ENCODE measurements around the gene SOSTDC1. TPM values are rescaled to one million over a fixed set of nuclear protein-coding genes. Genes with fewer than 3 reads are reported as not detected.

Gene SOSTDC1
- polyA plus RNA-seq, 1 experiment: not detected

GRCh38 chr7:16479591-16479990 is 14.1 kb upstream of the SOSTDC1 start:
- TF ChIP-seq, protein P1, sequence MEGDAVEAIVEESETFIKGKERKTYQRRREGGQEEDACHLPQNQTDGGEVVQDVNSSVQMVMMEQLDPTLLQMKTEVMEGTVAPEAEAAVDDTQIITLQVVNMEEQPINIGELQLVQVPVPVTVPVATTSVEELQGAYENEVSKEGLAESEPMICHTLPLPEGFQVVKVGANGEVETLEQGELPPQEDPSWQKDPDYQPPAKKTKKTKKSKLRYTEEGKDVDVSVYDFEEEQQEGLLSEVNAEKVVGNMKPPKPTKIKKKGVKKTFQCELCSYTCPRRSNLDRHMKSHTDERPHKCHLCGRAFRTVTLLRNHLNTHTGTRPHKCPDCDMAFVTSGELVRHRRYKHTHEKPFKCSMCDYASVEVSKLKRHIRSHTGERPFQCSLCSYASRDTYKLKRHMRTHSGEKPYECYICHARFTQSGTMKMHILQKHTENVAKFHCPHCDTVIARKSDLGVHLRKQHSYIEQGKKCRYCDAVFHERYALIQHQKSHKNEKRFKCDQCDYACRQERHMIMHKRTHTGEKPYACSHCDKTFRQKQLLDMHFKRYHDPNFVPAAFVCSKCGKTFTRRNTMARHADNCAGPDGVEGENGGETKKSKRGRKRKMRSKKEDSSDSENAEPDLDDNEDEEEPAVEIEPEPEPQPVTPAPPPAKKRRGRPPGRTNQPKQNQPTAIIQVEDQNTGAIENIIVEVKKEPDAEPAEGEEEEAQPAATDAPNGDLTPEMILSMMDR (IDR thresholded peaks at IDR 0.05; ENCODE audit: insufficient read depth, low read depth, low read length): no peak
- ChIA-PET CTCF (no interaction called here), POLR2A (no interaction called here)
- no peak for DNase-seq (ENCODE audit: low read depth)
- no peaks in the 10 kb centered on the region for H3K36me3 ChIP-seq (ENCODE audit: control insufficient read depth, insufficient read depth, low read length)
- peaks cover 1% of the 10 kb centered on the region; the same call in 1 of the 2 replicates for H3K27me3 ChIP-seq (ENCODE audit: control insufficient read depth, insufficient read depth, low read length)
- H3K4me3 ChIP-seq (ENCODE audit: low read depth, low read length): no peak overlapping the region

GRCh38 chr7:16479161-16479560 is 13.6 kb upstream of the SOSTDC1 start:
- H3K27me3 ChIP-seq (ENCODE audit: control insufficient read depth, insufficient read depth, low read length): peaks cover 1% of the 10 kb centered on the region; the same call in 1 of the 2 replicates
- no peaks in the 10 kb centered on the region for H3K36me3 ChIP-seq (ENCODE audit: control insufficient read depth, insufficient read depth, low read length)
- CTCF ChIA-PET: no interaction called here
- DNase-seq (ENCODE audit: low read depth): no peak
- TF ChIP-seq, protein P1 (IDR thresholded peaks at IDR 0.05; ENCODE audit: insufficient read depth, low read depth, low read length): no peak
- POLR2A ChIA-PET: no interaction called here
- no peak overlapping the region for H3K4me3 ChIP-seq (ENCODE audit: low read depth, low read length)

DNA sequence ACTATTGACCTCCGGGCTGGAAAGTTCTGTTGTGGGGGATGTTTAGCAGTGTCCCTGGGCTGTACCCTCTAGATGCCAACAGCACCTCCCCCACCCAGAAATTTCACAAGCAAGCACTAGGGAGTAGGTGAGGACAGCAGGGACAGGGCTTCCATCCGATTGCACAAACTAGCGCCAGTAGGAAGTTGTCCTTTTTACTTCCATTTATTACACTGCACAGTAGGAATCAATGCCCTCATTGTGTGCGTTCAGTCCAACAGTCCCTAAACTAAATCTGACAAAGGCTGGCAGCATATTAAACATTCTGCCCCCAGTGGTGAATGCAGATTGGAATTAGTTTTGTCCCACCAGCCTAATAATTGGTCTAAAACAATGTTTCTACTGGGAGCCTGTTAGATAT is 6.4 kb upstream of the SOSTDC1 start:
- no peak overlapping the region for H3K4me3 ChIP-seq (ENCODE audit: low read depth, low read length)
- no peaks in the 10 kb centered on the region for H3K36me3 ChIP-seq (ENCODE audit: control insufficient read depth, insufficient read depth, low read length)
- DNase-seq (ENCODE audit: low read depth): no peak
- POLR2A ChIA-PET: no interaction called here
- TF ChIP-seq, protein P1 (IDR thresholded peaks at IDR 0.05; ENCODE audit: insufficient read depth, low read depth, low read length): no peak
- CTCF ChIA-PET: interaction anchor here (0.8 kb wide), 1 partner anchor 20 kb away, joined by 3 read pairs; no protein-coding TSS in a partner anchor
- H3K27me3 ChIP-seq (ENCODE audit: control insufficient read depth, insufficient read depth, low read length): no peaks in the 10 kb centered on the region

GRCh38 chr7:16463949-16464715 is 1.4 kb downstream of the SOSTDC1 start:
- DNase-seq (ENCODE audit: low read depth): no peak
- ChIA-PET CTCF (interaction anchor here (1.9 kb wide), 1 partner anchor 101 kb away, joined by 6 read pairs; no protein-coding TSS in a partner anchor), POLR2A (no interaction called here)
- Histone ChIP-seq H3K36me3 (ENCODE audit: control insufficient read depth, insufficient read depth, low read length) (no peaks in the 10 kb centered on the region), H3K27me3 (ENCODE audit: control insufficient read depth, insufficient read depth, low read length) (peaks cover 2% of the 10 kb centered on the region; the same call in 1 of the 2 replicates), H3K4me3 (ENCODE audit: low read depth, low read length) (no peak overlapping the region)
- TF ChIP-seq, protein P1 (IDR thresholded peaks at IDR 0.05; ENCODE audit: insufficient read depth, low read depth, low read length): no peak

- TF ChIP-seq, protein P1 (IDR thresholded peaks at IDR 0.05; ENCODE audit: insufficient read depth, low read depth, low read length): no peak
- CTCF ChIA-PET: interaction anchor here (1.9 kb wide), 1 partner anchor 101 kb away, joined by 6 read pairs; no protein-coding TSS in a partner anchor
- Histone ChIP-seq H3K36me3 (ENCODE audit: control insufficient read depth, insufficient read depth, low read length) (no peaks in the 10 kb centered on the region), H3K4me3 (ENCODE audit: low read depth, low read length) (no peak overlapping the region), H3K27me3 (ENCODE audit: control insufficient read depth, insufficient read depth, low read length) (peaks cover 2% of the 10 kb centered on the region; the same call in 1 of the 2 replicates)
- POLR2A ChIA-PET: no interaction called here
- no peak for DNase-seq (ENCODE audit: low read depth)
Measured at GRCh38 chr7:16463520-16463919, 2.0 kb downstream of the SOSTDC1 start.

All from BJ (cell line).